Kidney glomerular epithelial cell (primary cell): ENCODE data around the gene TNIK.
A peak's percentile ranks its signal among the peaks of the same experiment; 100 is the strongest.

ENCODE experiments used
- DNase-seq: peaks from one replicate; lab custom pipeline; 2025; lab: John Stamatoyannopoulos, UW

Gene TNIK

DNA sequence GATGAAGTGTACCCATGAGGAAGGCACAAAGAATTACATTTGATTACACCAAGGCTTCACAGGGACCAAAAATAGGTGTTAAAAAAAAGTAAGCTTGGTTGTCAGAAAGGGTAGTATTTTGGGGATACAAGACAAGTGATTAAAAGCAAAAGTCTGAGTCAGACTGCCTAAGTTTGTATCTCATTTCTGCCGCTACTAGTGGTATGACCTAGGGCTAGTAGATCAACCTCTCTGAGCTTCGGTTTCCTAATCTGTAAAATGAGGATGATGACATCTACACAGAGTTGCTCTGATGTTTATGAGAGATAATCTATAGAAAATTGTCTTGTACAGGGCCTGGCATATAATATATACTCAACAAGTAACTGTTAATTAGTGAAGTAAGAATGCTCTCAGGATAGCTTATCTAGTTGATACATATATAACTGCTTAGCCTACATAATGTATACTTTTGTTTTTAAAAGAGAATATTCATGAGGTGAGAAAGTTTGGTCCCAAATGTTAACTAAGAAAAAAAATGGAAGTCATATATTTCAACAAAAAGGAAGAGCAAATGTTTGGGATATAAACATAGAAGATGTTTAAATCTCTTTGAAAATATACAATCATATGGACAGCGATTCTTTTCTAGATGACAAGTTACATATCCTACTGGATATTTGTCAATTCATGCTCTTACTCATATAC is 270.7 kb downstream of the TNIK start:
- no peak for DNase-seq

DNA sequence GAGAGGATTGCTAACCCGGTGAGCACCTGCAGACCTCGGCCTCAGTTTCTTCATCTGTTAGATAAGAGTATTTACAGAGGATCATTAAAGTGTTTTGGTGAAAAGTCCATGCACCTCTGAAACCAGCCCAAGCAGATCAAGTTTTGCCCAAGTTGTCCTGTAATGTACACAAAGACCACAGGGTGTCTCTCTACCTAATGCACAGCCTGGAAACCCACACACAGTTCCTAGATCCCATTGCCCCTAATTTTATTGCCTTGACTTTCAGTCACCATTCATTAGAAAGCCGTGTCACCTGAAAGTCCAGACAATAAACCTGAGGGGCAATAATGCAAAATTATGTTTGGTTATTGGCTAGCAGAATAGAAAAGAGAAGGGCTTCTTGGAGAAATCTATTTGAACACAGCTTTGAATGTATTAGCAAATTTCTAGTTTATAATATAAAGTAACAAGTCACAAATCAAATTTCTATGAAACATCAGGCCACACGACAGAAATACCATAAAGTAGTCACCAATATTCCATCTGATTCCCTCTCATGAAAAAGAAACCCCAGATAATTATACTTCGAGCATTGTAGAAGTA is 272.4 kb downstream of the TNIK start:
- peak; percentile 38 for DNase-seq

DNA sequence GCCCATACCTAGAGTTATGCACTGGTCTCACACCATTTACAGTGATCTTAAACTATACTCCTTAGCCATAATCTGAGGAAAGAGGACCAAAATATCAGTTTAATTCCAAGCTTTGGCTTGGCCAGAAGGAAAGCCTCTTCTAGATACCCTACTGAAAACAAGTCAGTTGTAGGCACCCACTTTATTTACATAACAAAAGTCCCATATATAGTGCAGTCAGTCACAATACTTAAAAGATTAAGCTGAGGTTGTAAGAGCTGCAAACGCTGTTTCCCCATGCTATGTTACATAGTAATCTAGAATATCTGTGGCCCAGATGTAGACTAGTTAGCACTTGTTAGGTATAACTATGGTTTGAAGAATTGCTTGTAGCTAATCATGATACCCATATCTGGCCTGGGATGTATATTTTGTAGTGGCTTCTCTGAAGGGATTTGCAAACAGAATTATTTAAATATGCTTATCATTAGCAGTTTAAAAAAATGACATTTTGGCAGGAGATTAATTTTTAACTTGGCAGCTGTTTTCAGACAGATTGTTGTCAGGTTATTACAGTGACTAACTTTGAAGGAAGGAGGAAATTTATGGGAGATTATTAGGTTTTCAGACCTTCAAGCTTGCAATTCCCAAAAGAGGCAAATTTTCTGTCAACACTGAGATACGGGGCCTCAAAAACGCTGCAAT is 273.2 kb downstream of the TNIK start:
- DNase-seq = no peak

GRCh38 chr3:171186383-171186782 is 273.8 kb downstream of the TNIK start:
- DNase-seq = peak; percentile 44

GRCh38 chr3:171185959-171186358 is 274.2 kb downstream of the TNIK start:
- DNase-seq = no peak

- DNase-seq = no peak
Observed at GRCh38 chr3:171184372-171184771, 275.8 kb downstream of the TNIK start.

GRCh38 chr3:171183042-171183441 is 277.2 kb downstream of the TNIK start:
- DNase-seq = no peak

DNA sequence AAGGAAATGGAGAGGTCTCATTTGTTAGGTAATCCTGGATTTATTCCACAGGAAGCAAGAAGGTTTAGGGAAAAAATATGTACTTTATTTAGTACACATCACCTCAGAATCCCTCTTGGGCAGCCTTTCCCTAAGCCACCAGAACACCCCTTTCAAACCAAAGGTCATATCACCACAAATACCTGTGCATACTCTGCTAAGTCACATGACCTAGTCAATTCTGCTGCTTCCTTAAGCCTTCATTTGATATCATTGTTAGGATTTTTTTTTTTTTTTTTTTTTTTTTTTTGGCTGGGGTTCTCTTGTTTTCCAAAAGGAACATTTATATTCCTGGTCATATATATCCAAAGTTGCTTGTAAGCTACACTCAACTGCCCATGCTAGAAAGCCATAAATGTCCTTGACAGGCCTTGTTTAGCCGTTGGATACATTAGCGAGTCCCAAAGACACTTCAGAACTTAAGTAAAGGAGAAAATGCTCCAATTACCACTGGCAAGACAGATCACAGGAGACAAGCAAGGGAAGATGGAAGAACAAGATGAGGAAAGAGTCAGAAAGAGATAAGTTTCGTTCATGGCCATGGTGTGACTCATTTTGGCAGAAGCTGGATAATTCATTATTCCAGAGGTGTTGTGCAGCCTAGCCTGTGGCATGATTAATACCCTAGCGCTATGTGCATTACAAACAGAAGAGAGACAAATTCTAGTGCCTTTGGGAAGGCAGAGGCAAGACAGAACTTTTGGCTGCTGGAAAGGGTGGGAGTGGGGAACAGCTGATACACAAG is 278.1 kb downstream of the TNIK start:
- DNase-seq = peak; percentile 35

DNA sequence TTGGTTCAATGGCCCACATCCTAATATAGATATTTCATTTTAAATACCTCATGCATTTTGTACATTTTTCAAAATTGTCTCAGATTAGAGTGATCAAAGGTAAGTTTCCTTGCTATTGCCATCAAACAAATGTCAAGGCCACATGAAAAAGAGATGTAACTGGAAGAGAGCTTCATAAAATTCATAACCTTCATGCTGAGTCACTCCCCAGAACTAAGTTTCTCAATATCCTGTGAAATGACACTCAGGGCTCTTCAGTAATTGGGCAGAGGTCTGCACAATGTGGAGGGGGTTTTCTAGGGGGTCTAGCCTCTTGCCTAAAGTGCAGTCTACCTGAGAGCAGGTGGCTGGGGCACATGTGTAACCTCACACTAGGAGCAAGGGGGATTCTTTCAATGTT is 281.5 kb downstream of the TNIK start:
- DNase-seq = no peak

- DNase-seq = no peak
Observed at GRCh38 chr3:171177553-171177952, 282.7 kb downstream of the TNIK start.

- DNase-seq = no peak
Observed at GRCh38 chr3:171177056-171177455, 283.1 kb downstream of the TNIK start.

DNA sequence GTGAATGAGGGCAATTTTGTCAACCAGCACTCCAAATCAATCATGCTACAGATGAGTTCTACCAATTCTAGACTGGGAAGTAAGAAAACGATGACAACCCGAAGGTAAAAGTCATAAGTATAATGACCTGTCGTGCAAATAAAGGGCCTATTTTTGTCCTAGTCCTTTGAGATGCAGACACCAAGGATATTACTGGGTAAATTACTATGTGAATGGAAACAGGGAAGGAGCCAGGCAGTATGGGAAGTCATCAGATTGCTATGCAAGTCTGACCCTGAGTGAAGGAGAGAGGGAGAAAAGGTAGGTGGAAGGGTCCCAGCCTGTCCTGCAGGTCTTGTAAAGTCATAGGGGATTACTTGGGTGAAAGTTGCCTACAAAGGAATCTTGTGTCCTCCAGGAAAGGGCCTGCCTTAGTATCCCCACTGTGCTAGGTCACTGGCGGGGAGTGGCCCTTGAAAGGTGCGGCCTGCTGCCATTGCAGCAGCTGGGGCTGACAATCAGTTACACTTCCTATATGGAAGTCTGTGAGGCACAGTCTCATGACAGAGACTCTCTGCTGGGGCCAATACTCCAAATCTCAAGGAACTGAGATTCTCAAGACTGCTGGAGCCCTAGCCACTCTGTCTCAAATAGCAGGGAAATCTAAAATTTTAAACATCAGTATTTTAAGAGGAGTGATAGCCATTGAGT is 283.8 kb downstream of the TNIK start:
- DNase-seq = no peak

DNA sequence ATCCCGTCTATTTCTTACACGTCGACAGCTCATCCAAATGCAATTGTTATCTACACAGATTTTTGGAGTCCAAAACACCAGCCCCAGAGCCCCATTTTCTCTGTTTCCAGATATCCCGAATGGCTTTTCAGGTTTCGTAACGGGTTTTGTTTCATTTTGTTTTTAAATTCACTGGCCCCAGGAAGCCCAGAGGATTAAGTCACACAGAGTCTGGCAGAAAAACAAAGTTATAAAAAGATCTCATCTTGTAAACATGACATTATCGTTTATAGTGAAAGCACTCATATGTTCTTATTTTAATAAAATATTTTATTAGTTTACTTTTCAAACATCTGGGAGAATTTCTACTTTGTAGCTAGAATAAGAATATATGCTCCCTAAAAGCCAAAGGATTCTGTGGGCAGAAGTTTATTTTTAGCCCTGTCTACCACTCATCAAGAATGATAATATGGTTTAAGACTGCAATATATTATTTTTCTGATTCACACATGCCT is 284.4 kb downstream of the TNIK start:
- no peak for DNase-seq

- DNase-seq = no peak
Observed at GRCh38 chr3:171173736-171174135, 286.5 kb downstream of the TNIK start.

DNA sequence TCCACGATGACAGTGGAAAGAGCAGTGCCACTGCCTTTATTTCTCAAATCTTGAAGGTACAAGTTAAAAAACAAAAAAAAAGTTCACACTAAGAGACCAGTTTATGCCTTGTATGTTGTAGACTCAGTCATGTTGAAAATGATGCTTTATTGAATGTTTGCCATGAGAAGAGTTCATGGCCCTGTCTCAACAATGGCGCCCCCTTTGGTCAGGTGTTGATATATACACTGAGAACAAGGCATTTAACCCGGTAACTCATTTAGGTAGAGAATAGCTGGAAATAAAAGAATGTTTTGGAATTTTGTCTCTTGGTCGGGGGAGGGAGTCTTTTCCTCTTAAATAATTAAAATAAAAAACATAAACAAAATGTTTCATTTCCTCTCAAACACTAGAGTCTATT is 288.1 kb downstream of the TNIK start:
- DNase-seq = no peak

GRCh38 chr3:171169866-171170265 is 290.3 kb downstream of the TNIK start:
- no peak for DNase-seq

- DNase-seq = no peak
Observed at GRCh38 chr3:171169443-171169842, 290.8 kb downstream of the TNIK start.

- DNase-seq = no peak
Observed at GRCh38 chr3:171168551-171168950, 291.7 kb downstream of the TNIK start.

DNA sequence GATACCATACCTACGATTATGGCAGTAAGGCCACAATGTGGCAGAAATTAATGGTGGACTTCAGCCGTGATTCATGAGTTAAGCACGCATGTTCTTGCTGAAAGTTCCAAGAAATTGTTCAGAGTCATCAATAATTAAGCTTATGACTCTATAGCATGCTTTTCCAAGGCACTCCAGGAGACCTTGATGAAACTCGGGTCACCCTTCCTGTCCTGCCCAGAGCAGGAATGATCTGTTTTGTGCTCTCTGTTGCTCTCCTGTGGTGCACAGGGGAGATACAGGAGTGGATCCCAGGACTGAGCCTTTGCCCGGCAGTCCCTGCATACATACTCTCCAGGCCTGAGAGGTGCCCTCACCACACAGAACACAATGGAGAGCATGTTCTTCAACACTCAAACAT is 292.1 kb downstream of the TNIK start:
- DNase-seq = peak; percentile 64

DNA sequence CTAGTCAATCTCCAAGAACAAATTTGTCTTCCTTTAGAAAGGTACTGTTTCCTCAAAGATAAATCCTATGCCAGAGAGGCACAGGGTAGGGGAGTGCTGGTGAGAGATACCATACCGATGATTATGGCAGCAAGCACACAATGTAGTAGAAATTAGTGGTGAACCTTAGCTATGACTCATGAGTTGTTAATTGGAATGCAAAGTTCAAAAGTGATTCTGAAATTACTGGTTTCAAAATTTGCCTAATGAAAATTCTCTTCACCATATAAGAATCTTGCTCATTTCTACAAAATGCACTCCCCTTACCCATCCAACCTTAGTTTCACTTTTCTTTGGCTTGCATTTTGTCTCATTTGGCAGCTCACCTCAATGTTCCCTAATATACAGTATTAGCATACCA is 294.2 kb downstream of the TNIK start:
- DNase-seq = no peak

- no peak for DNase-seq
Observed at GRCh38 chr3:171165499-171165921, 294.7 kb downstream of the TNIK start.

- peak; percentile 38 for DNase-seq
Observed at GRCh38 chr3:171164067-171164465, 296.1 kb downstream of the TNIK start.
